ENCODE results near the gene COMMD1. TPM values are rescaled to one million over a fixed set of nuclear protein-coding genes. Genes with fewer than 3 reads are reported as not detected.

The COMMD1 gene
- total RNA-seq, 1 donor from 2014 or later: 39.7 TPM

- Mint-ChIP-seq H3K9me3 (ENCODE audit: unreplicated experiment) (no peaks in the 10 kb centered on the region), H3K27ac (ENCODE audit: unreplicated experiment) (no peak overlapping the region), H3K27me3 (ENCODE audit: unreplicated experiment) (no peaks in the 10 kb centered on the region), H3K36me3 (ENCODE audit: unreplicated experiment) (no peaks in the 10 kb centered on the region), H3K4me3 (ENCODE audit: unreplicated experiment) (no peak overlapping the region), H3K4me1 (ENCODE audit: unreplicated experiment) (no peaks in the 10 kb centered on the region)
- DNase-seq (ENCODE audit: extremely low spot score, unreplicated experiment): no peak
- TF ChIP-seq CTCF (IDR thresholded peaks at IDR 0.05): no peak
Observed at GRCh38 chr2:62181843-62182242, 276.4 kb downstream of the COMMD1 start.

- H3K27me3 Mint-ChIP-seq (ENCODE audit: unreplicated experiment): peaks cover 4% of the 10 kb centered on the region
Observed at GRCh38 chr2:62184512-62185230, 279.2 kb downstream of the COMMD1 start.

More at GRCh38 chr2:62184512-62185230, 279.2 kb downstream of the COMMD1 start:
- Mint-ChIP-seq H3K4me3 (ENCODE audit: unreplicated experiment) (no peak overlapping the region), H3K36me3 (ENCODE audit: unreplicated experiment) (no peaks in the 10 kb centered on the region), H3K9me3 (ENCODE audit: unreplicated experiment) (no peaks in the 10 kb centered on the region), H3K4me1 (ENCODE audit: unreplicated experiment) (no peaks in the 10 kb centered on the region), H3K27ac (ENCODE audit: unreplicated experiment) (no peak overlapping the region)
- DNase-seq (ENCODE audit: extremely low spot score, unreplicated experiment): no peak
- no peak for TF ChIP-seq CTCF (IDR thresholded peaks at IDR 0.05)

Other genes with a start within 250 kb of the COMMD1 start
- 2.7 and 3.2 TPM in 2 replicates for gene FAM161A, start 51.6 kb upstream of the COMMD1 start, total RNA-seq
- gene CCT4, start 17.0 kb upstream of the COMMD1 start, total RNA-seq: 125 and 130 TPM in 2 replicates

Data from osteocyte (in vitro differentiated cells).